Stimulated activated CD8-positive, alpha-beta memory T cell treated with anti-CD3 and anti-CD28 coated beads, Interleukin-7, amount 100 ng/mL, for 1 hour (primary cell): ENCODE data around the gene KDM2A.

Experiments
- DNase-seq, 2 donors: peaks; one replicate each; pipeline ENCODE4 v3.0.0-alpha.2; 2020; ENCODE audit warnings: low read depth in 2 of 2

KDM2A gene

DNA sequence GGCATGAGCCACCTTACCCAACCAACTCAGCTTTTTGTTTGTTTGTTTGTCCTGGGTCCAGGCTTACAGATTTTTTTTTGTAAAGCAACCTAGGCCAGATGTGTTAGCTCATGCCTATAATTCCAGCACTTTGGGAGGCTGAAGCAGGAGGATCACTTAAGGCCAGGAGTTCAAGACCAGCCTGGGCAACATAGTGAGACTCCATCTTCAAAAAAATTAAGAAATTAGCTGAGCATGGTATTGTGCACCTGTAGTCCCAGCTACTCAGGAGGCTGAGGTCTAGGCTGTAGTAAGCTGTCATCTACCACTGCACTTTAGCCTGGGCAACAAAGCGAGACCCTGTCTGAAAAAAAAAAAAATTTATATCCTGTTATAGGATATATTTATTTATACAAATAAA is 118.5 kb downstream of the KDM2A start:
- DNase-seq, result no peak

DNA sequence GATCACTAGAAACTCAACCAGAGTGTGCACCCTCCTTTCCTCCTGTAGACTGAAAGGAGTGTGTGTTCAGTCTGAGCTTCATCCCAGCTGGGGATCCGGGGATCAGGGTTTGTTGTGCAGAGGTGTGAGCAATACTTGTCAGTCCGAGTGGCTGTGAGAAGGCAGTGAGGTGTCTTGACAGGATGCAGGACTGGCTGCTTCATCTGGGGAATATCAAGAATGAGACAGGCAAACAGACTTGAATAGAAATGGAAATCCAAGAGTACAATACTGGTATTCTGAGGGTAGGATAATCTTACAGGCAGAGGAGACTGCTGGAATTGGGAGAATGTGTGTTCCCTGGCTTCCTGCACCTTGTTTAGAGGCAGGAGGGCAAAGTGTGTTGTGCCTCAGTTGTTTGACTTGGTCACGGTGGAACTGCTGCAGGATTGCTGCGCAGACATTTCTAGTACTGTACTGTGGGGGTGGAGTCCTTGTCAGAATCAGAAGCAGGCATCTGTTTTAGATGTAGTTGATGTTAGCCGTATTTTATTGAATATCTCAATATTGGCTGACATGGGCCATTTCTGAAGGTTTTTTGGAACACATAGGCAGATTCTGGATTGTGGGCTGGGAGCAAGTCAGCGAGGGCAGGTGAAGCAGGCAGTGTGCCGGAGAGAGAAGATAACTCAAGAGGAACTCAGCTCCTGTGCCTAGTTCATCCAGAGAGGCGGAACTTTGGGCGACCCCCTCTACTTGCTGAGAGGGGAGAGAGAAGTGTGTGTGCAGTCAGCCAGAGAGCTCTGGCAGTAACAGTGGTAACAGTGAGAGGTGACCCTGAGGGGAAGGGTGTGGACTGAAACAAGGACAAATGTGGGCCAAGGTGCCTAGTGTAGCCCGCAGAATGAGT is 120.1 kb downstream of the KDM2A start:
- DNase-seq, result no peak

GRCh38 chr11:67239783-67240575 is 120.9 kb downstream of the KDM2A start:
- DNase-seq, result peak; percentile 83 to 86

DNA sequence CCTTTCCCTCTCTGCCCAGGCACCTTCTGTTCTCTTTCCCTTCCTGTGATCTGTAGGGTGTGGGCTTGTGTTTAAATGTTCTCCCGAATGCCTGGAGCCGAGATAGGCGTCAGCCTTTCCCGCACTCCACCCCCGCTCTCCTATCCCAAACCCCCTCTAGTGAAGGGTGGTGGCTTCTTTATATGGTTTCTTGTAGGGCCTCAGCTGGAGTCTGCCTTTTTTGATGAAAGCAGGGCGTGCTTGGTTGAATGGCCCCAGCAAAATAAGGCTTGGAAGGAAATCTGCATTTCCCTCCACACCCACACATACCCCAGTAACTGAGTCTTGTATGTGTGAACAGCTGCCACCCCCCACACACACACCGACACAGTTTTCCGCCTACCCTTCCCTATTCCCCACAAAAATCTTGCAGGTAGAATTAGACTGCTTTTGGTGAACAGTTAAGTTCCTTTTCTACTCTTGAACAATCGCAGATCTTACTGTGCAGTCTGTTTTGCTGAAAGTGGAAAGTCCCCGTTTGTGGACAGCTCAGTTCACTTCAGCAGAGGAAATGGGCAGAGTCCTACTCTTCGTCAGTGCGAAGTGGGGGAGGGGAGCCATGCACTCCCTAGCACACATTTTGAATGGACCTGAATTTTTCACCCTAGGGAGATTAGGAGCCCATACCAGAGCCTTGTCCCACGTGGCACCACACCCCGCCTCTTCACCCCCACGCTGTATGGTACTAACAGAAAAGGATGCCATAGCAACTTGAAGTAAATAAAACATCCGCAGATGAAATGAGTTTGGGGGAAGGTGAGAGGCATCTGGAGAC is 121.7 kb downstream of the KDM2A start:
- peak; percentile 47 to 50 for DNase-seq

- no peak for DNase-seq
Measured at GRCh38 chr11:67242548-67242947, 123.5 kb downstream of the KDM2A start.

DNA sequence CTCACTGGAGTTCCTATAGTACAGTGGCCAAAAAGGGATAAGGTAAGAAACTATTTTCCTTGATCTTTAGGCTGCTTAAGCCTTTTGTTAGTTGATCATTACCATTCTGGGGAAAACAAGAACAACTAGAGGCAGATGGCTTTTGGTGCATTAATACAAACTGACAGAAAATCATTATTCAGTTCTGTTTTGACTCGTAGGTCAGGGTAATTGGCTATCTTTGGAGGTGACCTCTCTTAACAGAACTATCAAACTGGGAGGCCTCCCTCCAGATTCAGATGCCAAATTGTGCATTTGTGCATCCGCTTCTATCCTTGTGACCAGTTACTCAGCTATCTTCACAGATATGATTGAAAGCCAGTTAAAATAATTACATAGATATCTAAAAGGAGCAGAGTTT is 124.0 kb downstream of the KDM2A start:
- DNase-seq, result no peak

- no peak for DNase-seq
Measured at GRCh38 chr11:67245046-67245445, 126.0 kb downstream of the KDM2A start.

DNA sequence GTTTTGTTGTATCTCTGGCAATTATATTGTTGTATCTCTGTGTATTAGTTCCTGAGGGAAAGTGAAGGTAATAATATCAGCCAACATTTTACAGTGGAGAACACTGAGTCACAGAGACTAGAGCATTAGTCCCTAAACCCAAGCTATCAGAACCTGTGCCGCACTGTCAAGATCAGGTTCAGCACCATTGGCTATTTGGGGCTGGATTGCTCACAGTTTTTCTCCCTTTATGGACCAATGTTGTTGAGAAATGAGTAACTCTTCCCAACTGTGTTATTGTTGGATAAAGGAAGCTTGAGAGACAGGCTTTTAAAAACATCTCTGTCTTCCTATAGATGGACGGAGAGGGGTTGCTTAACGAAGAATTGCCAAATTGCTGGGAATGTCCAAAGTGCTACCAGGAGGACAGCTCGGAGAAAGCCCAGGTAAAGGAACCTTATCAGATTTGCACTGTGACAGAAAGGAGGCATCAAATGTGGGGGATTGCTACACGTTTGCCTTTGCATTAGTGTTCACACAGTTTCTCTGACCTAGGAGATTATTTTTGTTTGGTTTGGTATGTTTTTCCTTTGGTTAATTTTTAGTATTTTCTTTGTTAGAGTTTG is 129.0 kb downstream of the KDM2A start:
- no peak for DNase-seq

DNA sequence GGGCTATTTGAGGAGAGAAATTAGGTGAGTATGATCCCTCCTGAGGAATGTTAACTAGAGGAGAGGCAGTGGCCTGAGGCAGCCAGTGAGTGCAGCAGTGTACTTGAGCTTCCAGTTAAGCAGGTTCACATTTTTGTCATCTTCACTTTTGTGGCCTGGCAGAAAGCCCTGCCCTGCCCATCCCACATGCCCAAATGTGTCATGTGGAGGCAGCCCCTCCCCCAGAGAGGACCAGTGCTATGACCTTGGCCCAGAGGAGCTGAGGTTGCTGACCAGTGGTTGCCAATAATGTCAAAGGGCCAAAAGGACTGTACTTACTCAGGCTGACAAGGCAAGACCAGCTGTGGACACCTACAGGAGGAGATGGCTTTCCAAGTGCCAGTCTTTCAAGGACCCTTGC is 129.6 kb downstream of the KDM2A start:
- DNase-seq, result no peak

GRCh38 chr11:67250059-67251043 is 131.3 kb downstream of the KDM2A start:
- DNase-seq, result no peak

GRCh38 chr11:67251841-67252240 is 132.8 kb downstream of the KDM2A start:
- DNase-seq, result no peak

DNA sequence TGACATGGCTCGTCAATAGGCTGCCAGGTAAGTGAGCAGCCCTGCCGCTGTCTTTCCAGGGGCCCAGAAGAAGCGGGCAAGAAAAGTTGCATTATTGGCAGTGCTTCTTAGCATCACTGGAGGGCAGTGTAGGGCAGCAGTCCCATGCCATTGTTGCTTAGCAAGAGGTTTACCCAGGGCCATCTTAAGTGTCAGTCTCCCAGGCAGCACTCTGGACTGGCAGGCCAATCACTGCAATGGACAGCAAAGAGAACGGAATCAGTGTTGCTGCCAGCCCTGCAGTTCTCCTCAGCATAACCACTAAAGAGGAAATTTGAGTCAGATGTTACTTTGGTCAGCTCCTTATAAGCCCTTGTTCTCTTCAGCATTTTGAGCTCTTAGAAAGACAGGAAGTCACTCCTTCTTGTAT is 133.8 kb downstream of the KDM2A start:
- DNase-seq, result no peak

DNA sequence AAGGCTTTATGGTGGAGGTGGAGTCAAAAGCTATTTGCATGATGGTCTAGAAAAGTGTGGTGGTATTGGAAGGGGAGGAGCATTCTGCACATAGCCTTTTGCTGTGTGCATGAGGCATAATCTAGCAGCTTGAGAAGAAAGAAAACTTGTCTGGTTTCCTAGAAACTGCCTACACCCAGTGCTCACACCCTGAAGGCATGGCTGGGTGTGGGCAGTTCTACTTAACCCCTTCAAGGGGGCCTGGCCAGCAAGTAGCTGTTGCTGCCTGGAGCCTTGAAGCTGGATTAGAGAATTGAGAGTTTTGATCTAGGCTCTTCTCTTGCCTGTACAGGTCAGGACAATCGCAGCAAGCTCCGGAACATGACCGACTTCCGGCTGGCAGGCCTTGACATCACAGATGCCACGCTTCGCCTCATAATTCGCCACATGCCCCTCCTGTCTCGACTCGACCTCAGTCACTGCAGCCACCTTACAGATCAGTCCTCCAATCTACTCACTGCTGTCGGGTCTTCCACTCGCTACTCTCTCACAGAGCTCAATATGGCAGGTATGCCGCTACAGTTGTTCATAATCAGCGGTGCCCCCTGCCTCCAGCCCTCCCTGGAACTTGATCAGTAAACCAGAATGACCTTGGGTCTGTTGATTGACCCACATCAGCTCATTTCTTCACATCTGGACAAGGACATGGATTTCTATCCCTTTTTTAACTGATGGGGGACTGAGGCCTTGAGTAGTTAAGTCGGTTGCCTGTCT is 135.0 kb downstream of the KDM2A start:
- DNase-seq, result no peak

- no peak for DNase-seq
Measured at GRCh38 chr11:67254798-67255197, 135.7 kb downstream of the KDM2A start.

GRCh38 chr11:67255353-67255752 is 136.3 kb downstream of the KDM2A start:
- no peak for DNase-seq

DNA sequence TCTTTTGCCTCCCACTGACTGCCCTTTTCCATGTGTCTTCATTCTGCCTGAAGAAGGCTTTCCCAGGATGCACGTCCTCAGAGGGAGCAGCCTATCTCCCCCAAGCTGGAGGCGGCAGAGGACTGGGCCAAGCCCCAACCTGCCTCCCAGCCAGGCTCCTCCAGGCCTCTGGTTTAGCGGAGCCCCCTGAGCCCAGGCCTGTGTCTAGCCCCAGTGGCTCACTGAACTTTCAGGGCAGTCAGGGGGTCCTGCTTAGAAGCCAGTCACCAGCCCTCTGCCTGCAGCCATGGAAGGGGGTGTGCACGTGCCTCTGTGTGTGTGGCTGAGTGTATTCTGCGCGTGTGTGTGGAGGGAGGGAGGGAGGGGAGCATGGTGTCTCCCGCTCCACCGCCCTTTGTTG is 136.8 kb downstream of the KDM2A start:
- no peak for DNase-seq

DNA sequence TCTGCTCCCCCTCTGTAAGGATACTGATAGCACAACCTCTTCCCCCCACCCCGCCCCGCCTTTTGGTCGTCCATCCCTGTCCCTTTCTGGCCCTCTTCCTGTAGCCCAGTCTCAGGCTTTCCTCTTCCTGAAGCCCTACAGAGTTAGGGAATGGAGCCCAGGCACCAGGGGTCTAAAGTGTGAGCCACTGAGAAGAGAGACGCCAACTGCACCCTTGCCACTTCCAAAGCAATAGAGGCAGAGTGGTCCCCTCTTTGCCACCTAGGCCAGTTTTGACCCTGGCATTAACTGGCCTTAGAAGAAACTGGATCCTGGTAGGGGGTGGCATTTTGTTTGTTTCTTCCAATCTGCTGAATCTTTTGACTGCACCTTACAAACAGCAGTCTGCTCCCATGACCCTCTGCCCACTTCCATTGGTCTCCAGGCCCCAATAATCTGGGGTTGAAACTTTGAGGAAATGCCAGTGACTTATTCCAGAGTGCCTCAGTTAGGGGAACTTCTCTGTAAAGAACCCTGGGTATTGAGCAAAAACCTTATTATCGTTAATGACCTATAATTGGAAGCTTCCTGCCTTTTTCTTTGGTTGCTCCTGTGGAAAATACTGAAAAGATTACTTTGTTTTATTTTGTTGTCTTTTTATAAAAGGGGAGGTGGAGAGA is 137.5 kb downstream of the KDM2A start:
- no peak for DNase-seq

DNA sequence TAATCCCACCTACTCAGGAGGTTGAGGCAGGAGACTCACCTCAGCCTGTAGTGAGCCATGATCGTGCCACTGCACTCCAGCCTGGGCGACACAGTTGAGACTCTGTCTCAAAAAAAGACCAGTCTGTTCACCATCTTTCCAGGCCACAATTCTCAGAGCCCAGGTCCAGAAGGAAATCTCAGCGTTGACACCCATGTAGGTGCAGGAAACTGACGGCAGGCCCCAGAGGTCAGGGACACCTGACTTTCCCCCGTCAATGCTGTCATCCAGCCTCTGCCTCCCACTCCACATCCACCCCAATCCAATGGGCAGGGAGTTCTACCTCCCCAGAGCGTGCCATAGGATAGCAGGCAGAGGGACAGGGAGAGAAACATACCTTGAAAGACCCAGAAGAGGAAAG is 141.3 kb downstream of the KDM2A start:
- DNase-seq, result no peak
